Measurements from ENCODE around the gene ABCA3.

ABCA3 gene

GRCh38 chr16:2235695-2236336, 104.7 kb downstream of the ABCA3 start:
- no peak for TF ChIP-seq TAF1 (IDR thresholded peaks at IDR 0.05; ENCODE audit: low read depth)
- TF ChIP-seq EP300 (IDR thresholded peaks at IDR 0.05; ENCODE audit: borderline replicate concordance) = no peak
- TF ChIP-seq TEAD4 (IDR thresholded peaks at IDR 0.05) = no peak
- TF ChIP-seq USF1 (IDR thresholded peaks at IDR 0.05) = no peak
- no peak for TF ChIP-seq CEBPB (IDR thresholded peaks at IDR 0.05)
- no peak for TF ChIP-seq YY1 (IDR thresholded peaks at IDR 0.05; ENCODE audit: low read depth)
- TF ChIP-seq EGR1 (IDR thresholded peaks at IDR 0.05) = peak; percentile 28; the same call in 1 of the 2 replicates

GRCh38 chr16:2235234-2235651, 105.3 kb downstream of the ABCA3 start:
- TF ChIP-seq YY1 (IDR thresholded peaks at IDR 0.05; ENCODE audit: low read depth) (no peak), NFIC (IDR thresholded peaks at IDR 0.05) (no peak), REST (IDR thresholded peaks at IDR 0.05; ENCODE audit: low read depth) (no peak), FOXM1 (IDR thresholded peaks at IDR 0.05; ENCODE audit: borderline replicate concordance, low read depth) (no peak), CEBPB (IDR thresholded peaks at IDR 0.05) (no peak), RAD21 (IDR thresholded peaks at IDR 0.05; ENCODE audit: low read depth) (no peak), EGR1 (IDR thresholded peaks at IDR 0.05) (no peak), USF1 (IDR thresholded peaks at IDR 0.05) (no peak), CREB1 (IDR thresholded peaks at IDR 0.05; ENCODE audit: low read depth) (no peak), TCF12 (IDR thresholded peaks at IDR 0.05; ENCODE audit: low read depth) (no peak), TAF1 (IDR thresholded peaks at IDR 0.05; ENCODE audit: low read depth) (no peak)

GRCh38 chr16:2234813-2235170, 105.7 kb downstream of the ABCA3 start:
- TF ChIP-seq RAD21 (IDR thresholded peaks at IDR 0.05; ENCODE audit: low read depth) (no peak), TCF12 (IDR thresholded peaks at IDR 0.05; ENCODE audit: low read depth) (no peak), CEBPB (IDR thresholded peaks at IDR 0.05) (no peak), TAF1 (IDR thresholded peaks at IDR 0.05; ENCODE audit: low read depth) (no peak), EGR1 (IDR thresholded peaks at IDR 0.05) (no peak), NFIC (IDR thresholded peaks at IDR 0.05) (no peak), CREB1 (IDR thresholded peaks at IDR 0.05; ENCODE audit: low read depth) (no peak), USF1 (IDR thresholded peaks at IDR 0.05) (no peak), REST (IDR thresholded peaks at IDR 0.05; ENCODE audit: low read depth) (no peak), FOXM1 (IDR thresholded peaks at IDR 0.05; ENCODE audit: borderline replicate concordance, low read depth) (no peak), ZBTB7A (IDR thresholded peaks at IDR 0.05; ENCODE audit: low read depth) (no peak), YY1 (IDR thresholded peaks at IDR 0.05; ENCODE audit: low read depth) (no peak), EP300 (IDR thresholded peaks at IDR 0.05; ENCODE audit: borderline replicate concordance) (no peak), TEAD4 (IDR thresholded peaks at IDR 0.05) (no peak), MAX (IDR thresholded peaks at IDR 0.05) (no peak)

- no peak for TF ChIP-seq ZBTB7A (IDR thresholded peaks at IDR 0.05; ENCODE audit: low read depth)
These were observed 106.4 kb downstream of the ABCA3 start for GRCh38 chr16:2233872-2234812.

GRCh38 chr16:2233046-2233775, 107.3 kb downstream of the ABCA3 start:
- no peak for TF ChIP-seq NFIC (IDR thresholded peaks at IDR 0.05)
- no peak for TF ChIP-seq TEAD4 (IDR thresholded peaks at IDR 0.05)
- TF ChIP-seq MAX (IDR thresholded peaks at IDR 0.05) = no peak
- no peak for TF ChIP-seq RAD21 (IDR thresholded peaks at IDR 0.05; ENCODE audit: low read depth)
- no peak for TF ChIP-seq FOXM1 (IDR thresholded peaks at IDR 0.05; ENCODE audit: borderline replicate concordance, low read depth)
- no peak for TF ChIP-seq USF1 (IDR thresholded peaks at IDR 0.05)
- no peak for TF ChIP-seq EGR1 (IDR thresholded peaks at IDR 0.05)
- no peak for TF ChIP-seq CREB1 (IDR thresholded peaks at IDR 0.05; ENCODE audit: low read depth)
- no peak for TF ChIP-seq REST (IDR thresholded peaks at IDR 0.05; ENCODE audit: low read depth)
- no peak for TF ChIP-seq CEBPB (IDR thresholded peaks at IDR 0.05)
- no peak for TF ChIP-seq EP300 (IDR thresholded peaks at IDR 0.05; ENCODE audit: borderline replicate concordance)

All from Ishikawa (cell line).